A549 treated with DMSO at 1 μM for 4 hours (cell line): ENCODE data around the gene AADAC. TPM values are rescaled to one million over a fixed set of nuclear protein-coding genes. Genes with fewer than 3 reads are reported as not detected.

Experiments
- total RNA-seq: library from RNA; stranded (reverse); fragments of 200-300 nt; extraction: Qiagen RNA extraction; gene quantifications from 5 replicates; pipeline ENCODE4 v1.2.3, GENCODE V29; 2022; ENCODE audit warnings: low read depth

AADAC gene
- total RNA-seq: 18.4 to 23.3 TPM (median 21.6 TPM) in 5 replicates

GRCh38 chr3:151813799-151814198, at the start of gene AADAC:
AADAC (plus strand) TSS chr3:151814116; CDS start chr3:151814163, 47 bp downstream.

GRCh38 chr3:151873398-151873797, 59.5 kb downstream of the AADAC start, which contains the start of gene SUCNR1:
SUCNR1 (plus strand) TSS chr3:151873643; CDS start chr3:151879893, 6,250 bp downstream.

Other genes with a start within 250 kb of the AADAC start
- not detected in 5 replicates for gene AADACL2, start 80.2 kb upstream of the AADAC start, total RNA-seq
- gene SUCNR1, start 59.5 kb downstream of the AADAC start, total RNA-seq: 0.13 to 0.22 TPM (median 0.16 TPM) in 5 replicates